DMS79 (cell line): Measurements from ENCODE around the gene SEMA3F.
A peak's percentile ranks its signal among the peaks of the same experiment; 100 is the strongest.

Experiments
- DNase-seq: peaks from one replicate; lab custom pipeline; 2025; lab: John Stamatoyannopoulos, UW

Gene SEMA3F

DNA sequence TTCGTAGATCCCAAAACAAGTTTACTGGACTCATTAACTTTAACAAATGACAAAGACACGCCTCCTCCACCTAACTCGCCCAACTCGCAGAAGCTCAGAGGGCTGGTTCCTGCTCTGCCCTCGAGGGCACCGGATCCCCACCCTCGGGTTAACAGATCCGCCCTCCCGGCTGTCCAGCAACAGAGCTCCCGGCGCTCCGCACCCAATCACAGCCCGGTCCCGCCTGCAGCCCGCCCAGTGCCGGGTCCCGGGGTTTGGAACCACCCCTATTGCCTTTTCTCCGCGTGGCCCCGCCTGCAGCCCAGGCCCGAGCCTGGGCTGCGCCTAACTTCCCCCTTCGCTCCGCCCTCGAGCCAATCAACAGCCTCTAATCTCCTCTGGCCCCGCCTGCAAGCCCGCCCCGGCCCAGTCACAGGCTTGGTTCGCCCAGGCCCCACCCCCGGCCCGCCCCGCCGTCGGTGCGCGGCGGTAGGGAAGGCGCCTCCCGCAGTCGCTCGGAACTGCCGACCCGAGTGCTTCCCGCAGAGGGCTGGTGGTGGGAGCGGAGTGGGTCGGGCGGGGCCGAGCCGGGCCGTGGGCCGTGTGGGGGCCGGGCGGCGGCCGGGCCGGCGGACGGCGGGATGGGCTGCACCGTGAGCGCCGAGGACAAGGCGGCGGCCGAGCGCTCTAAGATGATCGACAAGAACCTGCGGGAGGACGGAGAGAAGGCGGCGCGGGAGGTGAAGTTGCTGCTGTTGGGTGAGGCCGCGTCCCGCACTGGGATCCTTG is 80.8 kb downstream of the SEMA3F start, which contains the start of gene GNAI2:
Gene GNAI2, plus strand, starts transcription at position 489 of the 768 bp plus-strand sequence. Its CDS starts 132 bp downstream, at position 621.
- DNase-seq = peak; percentile 87

DNA sequence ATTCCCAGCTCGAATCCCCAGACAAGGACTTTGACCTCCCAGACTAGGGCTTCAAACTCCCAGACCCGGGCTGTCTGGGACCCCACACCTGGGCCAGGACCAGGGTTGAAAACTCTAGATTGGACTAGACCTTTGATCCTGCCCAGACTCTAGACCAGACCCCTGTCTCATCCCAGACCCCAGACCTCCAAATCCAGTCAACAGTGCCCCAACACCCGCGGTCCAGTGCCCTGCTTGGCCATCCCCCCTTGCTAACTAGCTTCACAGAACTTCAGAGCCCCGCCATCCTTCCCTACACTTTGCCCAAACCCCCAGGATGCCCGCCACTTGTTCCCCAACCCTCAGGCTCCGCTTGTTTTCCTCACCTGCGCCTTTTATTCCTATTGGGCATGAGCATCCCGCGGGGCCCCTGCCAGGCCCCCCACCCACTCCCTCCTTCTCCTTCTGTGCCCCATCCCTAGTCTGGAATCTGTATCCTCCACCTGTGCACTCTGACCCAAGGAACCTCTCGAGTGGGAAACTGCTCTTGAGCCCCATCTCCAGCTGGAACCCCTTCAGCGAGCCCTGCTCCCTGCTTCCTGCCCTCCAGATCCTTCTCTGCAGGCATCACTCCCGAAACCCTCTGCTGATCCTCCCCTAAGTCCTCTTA is 81.5 kb downstream of the SEMA3F start:
- no peak for DNase-seq

DNA sequence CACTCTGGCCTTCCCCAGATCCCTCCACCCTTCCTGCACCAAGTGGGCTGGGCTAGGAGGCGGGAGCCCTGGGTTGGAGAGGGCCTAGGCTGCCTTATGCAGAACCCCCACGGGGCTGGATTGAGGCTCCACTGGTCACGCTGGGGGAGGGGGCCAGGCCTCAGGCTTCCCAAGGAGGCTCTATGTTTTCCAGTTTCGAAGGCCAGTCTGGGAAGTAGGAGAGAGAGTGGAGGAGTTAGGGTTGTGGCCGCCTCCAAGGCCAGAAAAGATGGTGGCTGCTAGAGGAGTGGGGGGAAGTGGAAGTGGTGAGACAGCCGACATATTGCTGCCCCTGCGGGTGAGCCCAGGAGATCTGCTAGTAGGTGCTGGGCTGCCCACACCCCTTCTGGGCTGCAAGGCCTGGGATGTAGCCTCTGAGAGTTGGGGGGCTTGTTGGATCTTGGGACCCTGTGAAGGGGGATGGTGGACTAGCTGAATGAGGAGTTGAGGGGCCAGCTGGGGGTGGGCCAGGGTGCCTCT is 82.1 kb downstream of the SEMA3F start:
- DNase-seq = no peak

DNA sequence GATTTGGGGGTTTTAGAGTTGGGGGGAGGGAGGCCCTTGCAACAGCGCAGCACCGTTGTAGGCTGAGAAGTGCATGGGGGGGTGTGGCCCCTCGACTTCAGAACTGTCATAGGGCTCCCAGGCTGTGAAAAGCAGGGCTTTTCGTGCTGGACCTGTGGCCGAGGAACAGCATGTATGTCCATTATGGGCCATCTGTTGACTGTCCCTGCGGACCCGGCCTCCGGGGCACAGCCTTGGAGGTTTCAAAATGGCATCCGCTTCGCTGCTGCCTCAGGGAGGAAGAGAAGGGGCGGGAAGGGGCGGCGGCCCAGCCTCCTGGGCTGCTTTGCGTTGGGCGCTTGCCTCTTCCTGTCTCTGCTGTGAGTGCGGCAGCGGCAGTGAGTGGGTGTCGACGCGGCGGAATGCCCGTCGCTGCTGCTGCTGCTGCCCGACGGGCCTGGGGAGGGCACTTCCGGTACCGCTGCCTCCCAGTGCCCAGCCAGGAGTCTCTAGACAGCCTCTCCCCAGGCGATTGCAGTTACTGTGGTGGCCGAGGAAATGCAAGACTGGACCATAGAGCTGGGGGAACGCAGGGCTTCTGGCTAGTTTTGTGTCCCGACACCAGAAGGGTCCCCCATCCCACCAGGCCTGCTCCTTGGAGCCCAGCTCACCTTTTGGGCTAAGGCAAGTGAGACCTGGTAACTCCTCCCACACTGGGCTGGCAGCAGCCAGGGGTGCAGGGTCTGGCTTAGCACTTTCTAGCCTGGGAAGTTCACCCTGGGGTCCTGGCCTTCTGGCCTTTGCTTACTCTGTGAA is 82.8 kb downstream of the SEMA3F start:
- DNase-seq = peak; percentile 15

DNA sequence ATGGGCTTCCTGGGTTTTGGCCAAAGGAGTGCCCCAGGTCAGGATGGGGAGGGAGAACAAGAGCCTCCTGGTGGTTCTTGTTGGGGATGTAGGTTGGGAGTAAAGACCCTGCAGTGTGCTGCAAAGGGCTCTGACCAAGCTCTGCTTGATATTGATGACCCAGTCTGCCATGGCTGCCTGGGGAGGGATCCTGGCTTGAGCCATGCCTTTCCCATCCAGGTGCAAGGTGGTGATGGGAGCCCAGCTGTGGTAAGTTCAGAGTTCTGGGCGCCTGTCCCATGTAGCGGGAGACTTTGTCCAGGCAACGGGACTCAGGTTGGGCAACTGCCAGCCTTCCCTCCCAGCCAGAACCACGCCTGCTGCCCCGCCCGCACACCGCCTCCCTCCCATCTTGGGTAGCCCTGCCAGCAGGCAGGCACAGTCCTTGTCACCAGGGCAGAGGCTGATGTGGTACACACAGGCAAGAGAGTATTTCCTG is 83.5 kb downstream of the SEMA3F start:
- DNase-seq = no peak
